ENCODE results near the gene CSF3. TPM values are rescaled to one million over a fixed set of nuclear protein-coding genes. Genes with fewer than 3 reads are reported as not detected.
"Not testable (repeated sequence)": the region's sequence is repeated elsewhere in the genome, so short reads cannot be mapped to it uniquely, and the experiment has no call there.

CSF3 gene
- total RNA-seq, 1 donor from 2014 or later = not detected

DNA sequence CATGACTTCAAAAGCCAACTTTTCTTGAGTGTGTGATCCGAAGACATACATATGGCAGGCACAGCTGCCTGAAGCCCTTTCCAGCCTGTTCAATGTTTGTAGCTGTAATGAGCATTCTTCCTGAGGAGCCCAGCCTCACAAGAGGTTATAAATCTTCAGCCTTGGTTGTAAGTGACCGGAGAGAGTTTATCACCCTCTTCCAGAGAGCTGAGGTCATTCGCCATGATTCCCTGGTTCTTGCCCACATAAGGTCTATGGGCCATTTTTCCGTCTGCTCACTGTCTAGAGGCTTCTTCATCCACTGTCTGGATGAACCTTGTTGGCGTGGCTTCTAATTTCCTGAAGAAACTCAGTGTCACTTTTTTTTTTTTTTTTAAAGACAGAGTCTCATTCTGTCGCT lies 9.7 kb upstream of the CSF3 start:
- Mint-ChIP-seq H3K4me1 (ENCODE audit: low read depth) (no peaks in the 10 kb centered on the region), H3K36me3 (ENCODE audit: low read depth) (no peaks in the 10 kb centered on the region), H3K27me3 (ENCODE audit: low read depth) (no peaks in the 10 kb centered on the region), H3K27ac (ENCODE audit: unreplicated experiment) (no peak overlapping the region), H3K4me3 (ENCODE audit: unreplicated experiment) (no peak overlapping the region), H3K9me3 (ENCODE audit: low read depth) (peaks cover 3% of the 10 kb centered on the region)
- TF ChIP-seq, protein P1, sequence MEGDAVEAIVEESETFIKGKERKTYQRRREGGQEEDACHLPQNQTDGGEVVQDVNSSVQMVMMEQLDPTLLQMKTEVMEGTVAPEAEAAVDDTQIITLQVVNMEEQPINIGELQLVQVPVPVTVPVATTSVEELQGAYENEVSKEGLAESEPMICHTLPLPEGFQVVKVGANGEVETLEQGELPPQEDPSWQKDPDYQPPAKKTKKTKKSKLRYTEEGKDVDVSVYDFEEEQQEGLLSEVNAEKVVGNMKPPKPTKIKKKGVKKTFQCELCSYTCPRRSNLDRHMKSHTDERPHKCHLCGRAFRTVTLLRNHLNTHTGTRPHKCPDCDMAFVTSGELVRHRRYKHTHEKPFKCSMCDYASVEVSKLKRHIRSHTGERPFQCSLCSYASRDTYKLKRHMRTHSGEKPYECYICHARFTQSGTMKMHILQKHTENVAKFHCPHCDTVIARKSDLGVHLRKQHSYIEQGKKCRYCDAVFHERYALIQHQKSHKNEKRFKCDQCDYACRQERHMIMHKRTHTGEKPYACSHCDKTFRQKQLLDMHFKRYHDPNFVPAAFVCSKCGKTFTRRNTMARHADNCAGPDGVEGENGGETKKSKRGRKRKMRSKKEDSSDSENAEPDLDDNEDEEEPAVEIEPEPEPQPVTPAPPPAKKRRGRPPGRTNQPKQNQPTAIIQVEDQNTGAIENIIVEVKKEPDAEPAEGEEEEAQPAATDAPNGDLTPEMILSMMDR (IDR thresholded peaks at IDR 0.05) = no peak
- DNase-seq (ENCODE audit: low spot score) = no peak

DNA sequence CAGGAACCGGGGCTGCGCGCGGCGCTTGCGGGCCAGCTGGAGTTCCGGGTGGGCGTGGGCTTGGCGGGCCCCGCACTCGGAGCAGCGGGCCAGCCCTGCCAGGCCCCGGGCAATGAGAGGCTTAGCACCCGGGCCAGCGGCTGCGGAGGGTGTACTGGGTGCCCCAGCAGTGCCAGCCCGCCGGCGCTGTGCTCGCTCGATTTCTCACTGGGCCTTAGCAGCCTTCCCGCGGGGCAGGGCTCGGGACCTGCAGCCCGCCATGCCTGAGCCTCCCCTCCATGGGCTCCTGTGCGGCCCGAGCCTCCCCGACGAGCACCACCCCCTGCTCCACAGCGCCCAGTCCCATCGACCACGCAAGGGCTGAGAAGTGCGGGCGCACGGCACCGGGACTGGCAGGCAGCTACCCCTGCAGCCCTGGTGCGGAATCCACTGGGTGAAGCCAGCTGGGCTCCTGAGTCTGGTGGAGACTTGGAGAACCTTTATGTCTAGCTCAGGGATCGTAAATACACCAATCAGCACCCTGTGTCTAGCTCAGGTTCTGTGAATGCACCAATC lies 4.2 kb upstream of the CSF3 start:
- H3K4me1 Mint-ChIP-seq (ENCODE audit: low read depth); H3K27me3 Mint-ChIP-seq (ENCODE audit: low read depth); H3K9me3 Mint-ChIP-seq (ENCODE audit: low read depth); H3K36me3 Mint-ChIP-seq (ENCODE audit: low read depth); H3K4me3 Mint-ChIP-seq (ENCODE audit: unreplicated experiment); DNase-seq (ENCODE audit: low spot score); H3K27ac Mint-ChIP-seq (ENCODE audit: unreplicated experiment): not testable (repeated sequence)

DNA sequence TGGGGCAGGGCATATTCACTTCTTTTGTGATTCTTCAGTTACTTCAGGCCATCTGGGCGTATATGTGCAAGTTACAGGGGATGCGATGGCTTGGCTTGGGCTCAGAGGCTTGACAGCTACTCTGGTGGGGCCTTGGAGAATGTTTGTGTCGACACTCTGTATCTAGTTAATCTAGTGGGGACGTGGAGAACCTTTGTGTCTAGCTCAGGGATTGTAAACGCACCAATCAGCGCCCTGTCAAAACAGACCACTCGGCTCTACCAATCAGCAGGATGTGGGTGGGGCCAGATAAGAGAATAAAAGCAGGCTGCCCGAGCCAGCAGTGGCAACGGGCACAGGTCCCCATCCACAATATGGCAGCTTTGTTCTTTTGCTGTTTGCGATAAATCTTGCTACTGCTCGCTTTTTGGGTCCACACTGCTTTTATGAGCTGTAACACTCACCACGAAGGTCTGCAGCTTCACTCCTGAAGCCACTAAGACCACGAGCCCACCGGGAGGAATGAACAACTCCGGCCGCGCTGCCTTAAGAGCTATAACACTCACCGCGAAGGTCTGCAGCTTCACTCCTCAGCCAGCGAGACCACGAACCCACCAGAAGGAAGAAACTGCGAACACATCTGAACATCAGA lies 3.1 kb upstream of the CSF3 start:
- H3K9me3 Mint-ChIP-seq (ENCODE audit: low read depth); H3K36me3 Mint-ChIP-seq (ENCODE audit: low read depth); H3K4me1 Mint-ChIP-seq (ENCODE audit: low read depth); DNase-seq (ENCODE audit: low spot score); H3K4me3 Mint-ChIP-seq (ENCODE audit: unreplicated experiment); H3K27ac Mint-ChIP-seq (ENCODE audit: unreplicated experiment); H3K27me3 Mint-ChIP-seq (ENCODE audit: low read depth): not testable (repeated sequence)

- Mint-ChIP-seq H3K27me3 (ENCODE audit: low read depth) (no peaks in the 10 kb centered on the region), H3K4me1 (ENCODE audit: low read depth) (peaks cover 10% of the 10 kb centered on the region), H3K9me3 (ENCODE audit: low read depth) (no peaks in the 10 kb centered on the region), H3K36me3 (ENCODE audit: low read depth) (peaks cover 4% of the 10 kb centered on the region), H3K27ac (ENCODE audit: unreplicated experiment) (no peak overlapping the region), H3K4me3 (ENCODE audit: unreplicated experiment) (no peak overlapping the region)
- TF ChIP-seq, protein P1 (IDR thresholded peaks at IDR 0.05) = no peak
- DNase-seq (ENCODE audit: low spot score) = no peak
Observed at GRCh38 chr17:40014375-40014980, 762 bp upstream of the CSF3 start.

DNA sequence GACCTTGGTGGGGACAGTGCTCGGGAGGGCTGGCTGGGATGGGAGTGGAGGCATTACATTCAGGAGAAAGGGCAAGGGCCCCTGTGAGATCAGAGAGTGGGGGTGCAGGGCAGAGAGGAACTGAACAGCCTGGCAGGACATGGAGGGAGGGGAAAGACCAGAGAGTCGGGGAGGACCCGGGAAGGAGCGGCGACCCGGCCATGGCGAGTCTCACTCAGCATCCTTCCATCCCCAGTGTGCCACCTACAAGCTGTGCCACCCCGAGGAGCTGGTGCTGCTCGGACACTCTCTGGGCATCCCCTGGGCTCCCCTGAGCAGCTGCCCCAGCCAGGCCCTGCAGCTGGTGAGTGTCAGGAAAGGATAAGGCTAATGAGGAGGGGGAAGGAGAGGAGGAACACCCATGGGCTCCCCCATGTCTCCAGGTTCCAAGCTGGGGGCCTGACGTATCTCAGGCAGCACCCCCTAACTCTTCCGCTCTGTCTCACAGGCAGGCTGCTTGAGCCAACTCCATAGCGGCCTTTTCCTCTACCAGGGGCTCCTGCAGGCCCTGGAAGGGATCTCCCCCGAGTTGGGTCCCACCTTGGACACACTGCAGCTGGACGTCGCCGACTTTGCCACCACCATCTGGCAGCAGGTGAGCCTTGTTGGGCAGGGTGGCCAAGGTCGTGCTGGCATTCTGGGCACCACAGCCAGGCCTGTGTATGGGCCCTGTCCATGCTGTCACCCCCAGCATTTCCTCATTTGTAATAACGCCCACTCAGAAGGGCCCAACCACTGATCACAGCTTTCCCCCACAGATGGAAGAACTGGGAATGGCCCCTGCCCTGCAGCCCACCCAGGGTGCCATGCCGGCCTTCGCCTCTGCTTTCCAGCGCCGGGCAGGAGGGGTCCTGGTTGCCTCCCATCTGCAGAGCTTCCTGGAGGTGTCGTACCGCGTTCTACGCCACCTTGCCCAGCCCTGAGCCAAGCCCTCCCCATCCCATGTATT lies 1.1 kb downstream of the CSF3 start:
- Mint-ChIP-seq H3K27me3 (ENCODE audit: low read depth) (no peaks in the 10 kb centered on the region), H3K27ac (ENCODE audit: unreplicated experiment) (no peak overlapping the region), H3K4me1 (ENCODE audit: low read depth) (peaks cover 16% of the 10 kb centered on the region), H3K9me3 (ENCODE audit: low read depth) (no peaks in the 10 kb centered on the region), H3K4me3 (ENCODE audit: unreplicated experiment) (no peak overlapping the region), H3K36me3 (ENCODE audit: low read depth) (peaks cover 9% of the 10 kb centered on the region)
- no peak for DNase-seq (ENCODE audit: low spot score)
- TF ChIP-seq, protein P1 (IDR thresholded peaks at IDR 0.05) = no peak

Data from chondrocyte (in vitro differentiated cells).